Globus pallidus (tissue), 1 donor: ENCODE results near the gene ZEB2.
A peak's percentile ranks its signal among the peaks of the same experiment; 100 is the strongest.

Experiments
- DNase-seq: peaks from one replicate; pipeline ENCODE4 v3.0.0-alpha.2; 2015; ENCODE audit warnings: low spot score

Gene ZEB2

DNA sequence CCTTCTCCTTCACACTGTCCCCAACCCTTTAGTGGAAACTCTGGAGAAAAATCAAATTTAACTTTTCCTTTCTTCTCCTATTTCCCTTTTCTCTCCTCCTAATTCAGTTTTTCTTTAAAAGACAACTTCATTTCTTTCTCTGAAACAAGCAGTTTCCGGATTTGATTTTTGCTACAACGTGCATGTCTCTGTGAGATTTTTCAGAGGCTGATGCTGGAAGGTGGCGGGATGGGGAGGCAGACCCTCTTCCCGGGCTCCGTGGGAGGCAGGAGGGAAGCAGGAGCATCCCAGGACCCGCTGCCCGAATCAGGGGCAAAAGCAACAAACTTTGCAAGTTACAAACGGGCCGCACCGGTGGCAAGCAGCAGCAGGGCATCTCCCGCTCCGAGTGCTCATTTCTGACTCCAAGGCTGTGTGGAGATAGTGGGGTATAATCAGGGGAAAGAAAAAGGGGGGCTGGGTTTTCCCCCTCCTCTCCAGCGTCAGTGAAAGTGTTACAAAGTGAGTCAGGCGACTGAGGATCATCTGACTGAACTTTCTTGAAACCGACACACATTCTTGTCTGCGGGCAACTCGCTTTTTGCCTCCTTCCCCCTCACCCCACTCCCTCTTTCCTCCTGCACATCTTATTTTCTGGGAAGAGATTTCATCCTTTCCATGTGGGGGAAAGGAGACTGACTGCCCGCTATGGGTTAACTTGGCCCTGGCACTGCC lies 6.4 kb downstream of the ZEB2 start:
- DNase-seq, result peak; percentile 85

GRCh38 chr2:144512891-144513351 lies 7.0 kb downstream of the ZEB2 start:
- DNase-seq, result peak; percentile 68

GRCh38 chr2:144512470-144512869 lies 7.4 kb downstream of the ZEB2 start:
- no peak for DNase-seq

DNA sequence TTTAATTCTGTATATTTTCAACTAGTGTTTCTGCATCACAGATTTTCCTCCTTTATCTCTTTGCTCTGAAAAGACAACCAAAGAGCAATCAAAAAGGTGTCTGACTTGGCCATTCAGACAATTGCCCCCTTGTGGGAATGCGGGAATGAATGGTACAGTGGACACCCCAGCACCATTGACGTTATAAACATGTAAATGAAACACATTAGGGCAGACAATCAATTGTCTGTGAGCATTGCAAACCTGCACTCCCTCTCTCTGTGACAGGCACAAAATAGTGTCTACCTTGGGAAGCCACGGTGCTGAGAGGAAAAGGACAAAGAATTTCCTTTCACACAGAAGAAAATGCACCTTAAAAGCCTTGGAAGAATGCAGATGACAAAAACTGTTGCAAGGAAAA lies 8.0 kb downstream of the ZEB2 start:
- DNase-seq, result peak; percentile 94

DNA sequence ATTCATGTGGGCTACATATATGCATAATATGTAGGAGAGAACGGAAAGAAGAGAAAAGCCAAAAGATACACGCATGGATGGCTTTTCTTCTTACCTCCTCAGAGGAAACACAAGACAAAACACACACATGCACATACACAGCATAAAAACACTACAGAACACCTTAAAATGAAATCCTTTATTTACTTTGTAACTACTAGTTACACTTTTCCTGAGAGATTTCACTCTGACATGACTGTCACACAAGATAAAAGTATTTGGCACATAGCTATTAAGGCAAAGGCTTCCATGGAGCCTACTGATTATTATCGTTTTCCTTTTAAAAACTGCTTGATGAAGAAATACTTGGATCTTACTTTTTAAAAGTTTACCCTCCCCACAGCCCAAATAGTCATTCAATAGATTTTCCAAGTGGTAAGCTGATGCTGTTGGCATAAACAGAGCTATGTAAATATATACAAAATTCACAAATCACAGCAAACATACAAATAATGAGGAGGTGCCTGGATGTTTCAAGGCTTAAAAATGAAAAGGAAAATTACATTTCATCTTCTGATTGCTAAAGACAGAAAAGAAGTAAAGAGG lies 8.6 kb downstream of the ZEB2 start:
- peak; percentile 45 for DNase-seq

- peak; percentile 81 for DNase-seq
These were observed 9.5 kb downstream of the ZEB2 start for GRCh38 chr2:144510294-144510991.

DNA sequence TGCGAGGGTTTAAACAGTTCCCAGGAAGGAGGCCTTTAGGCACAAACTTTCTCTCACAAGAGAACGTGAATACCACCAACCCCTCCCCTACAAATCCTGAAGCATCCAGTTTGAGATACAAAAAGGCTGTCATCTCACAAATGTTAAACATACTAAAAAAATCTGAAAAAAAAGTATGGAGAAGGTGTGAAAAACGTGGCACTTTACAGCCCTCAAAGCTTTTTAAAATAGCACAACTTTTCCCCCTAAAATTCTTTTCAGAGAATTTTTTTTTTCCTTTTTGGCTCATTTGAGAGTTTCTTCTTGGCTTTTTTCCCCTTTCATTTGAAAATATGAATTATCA lies 10.1 kb downstream of the ZEB2 start:
- DNase-seq, result no peak

GRCh38 chr2:144509001-144509878 lies 10.7 kb downstream of the ZEB2 start:
- peak; percentile 58 for DNase-seq

- DNase-seq, result peak; percentile 93
These were observed 11.6 kb downstream of the ZEB2 start for GRCh38 chr2:144508172-144508851.

DNA sequence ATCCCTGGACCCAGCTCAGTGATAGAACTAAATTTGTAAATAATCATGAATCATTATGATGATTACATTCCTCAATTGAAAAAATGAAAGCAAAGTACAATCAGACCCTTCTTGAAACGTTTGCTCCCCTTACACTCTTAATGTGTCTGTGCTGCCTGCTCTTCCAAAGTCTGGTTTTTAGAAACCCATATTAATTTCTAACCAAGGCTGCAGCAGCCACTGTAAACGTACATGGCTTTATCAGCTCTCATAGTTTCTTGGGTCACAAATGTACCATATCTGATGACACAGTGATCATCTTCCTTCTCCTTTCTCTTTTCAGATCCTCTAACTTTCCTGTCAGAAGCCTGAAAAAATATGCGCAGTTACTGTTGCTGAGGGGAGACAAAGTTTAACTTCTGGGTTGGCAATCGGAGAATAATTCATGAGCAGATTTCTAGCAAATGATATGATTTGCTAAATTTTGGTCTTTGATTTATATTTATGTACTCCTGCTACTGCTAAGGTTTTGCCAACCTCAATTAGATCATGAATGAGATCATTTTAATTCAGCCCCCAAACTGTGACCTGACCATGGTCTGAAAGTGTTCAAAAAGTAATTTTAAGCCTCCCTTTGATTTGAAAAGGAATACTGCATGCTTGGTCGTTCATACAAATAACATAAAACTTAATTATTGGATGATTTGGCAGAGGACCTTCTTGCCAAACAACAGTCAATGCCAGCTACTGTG lies 12.3 kb downstream of the ZEB2 start:
- DNase-seq, result no peak

- peak; percentile 60 for DNase-seq
These were observed 14.6 kb downstream of the ZEB2 start for GRCh38 chr2:144505245-144505831.

DNA sequence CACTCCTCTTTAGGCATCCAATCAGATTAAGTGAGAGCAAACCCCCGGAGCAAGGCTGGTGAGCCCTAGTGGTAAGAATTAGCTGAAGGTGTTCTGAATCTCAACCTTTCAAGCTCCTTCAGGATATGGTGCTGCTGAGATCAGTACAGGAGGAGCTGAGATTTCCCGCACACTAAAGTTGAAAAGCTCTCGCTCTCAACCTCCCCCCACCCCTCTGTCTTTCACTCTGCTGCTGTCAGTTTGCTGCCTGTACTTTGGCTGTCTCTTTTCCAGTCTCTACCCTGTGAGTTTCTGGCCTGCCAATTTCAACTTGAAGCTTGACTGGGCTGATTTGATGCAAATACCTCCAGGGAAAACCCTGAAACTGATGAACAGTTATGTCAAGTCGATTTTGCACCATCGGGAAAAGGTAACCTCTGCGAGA lies 15.7 kb downstream of the ZEB2 start:
- peak; percentile 70 for DNase-seq

GRCh38 chr2:144503242-144503641 lies 16.7 kb downstream of the ZEB2 start:
- DNase-seq, result peak; percentile 79

- no peak for DNase-seq
These were observed 17.6 kb downstream of the ZEB2 start for GRCh38 chr2:144502369-144502768.

GRCh38 chr2:144501627-144502026 lies 18.3 kb downstream of the ZEB2 start:
- DNase-seq, result no peak

DNA sequence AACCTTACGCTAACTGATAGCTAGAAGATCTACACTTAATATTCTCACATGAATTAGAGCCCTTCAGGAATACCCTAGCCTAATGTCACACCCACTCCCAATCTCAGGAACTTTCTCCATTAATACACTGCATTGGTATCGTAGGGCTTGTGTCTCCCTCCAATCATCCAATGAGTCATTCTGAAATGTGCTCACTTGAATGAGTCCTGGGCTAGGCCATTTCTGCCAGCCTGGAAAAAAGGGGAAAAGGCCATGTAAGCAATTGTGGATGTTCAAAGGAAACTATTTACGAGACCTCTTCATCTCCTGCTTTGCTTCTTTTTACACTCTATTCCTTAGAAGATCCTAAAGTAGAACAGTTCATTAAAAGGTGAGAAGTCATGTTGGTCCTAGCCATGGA lies 18.8 kb downstream of the ZEB2 start:
- DNase-seq, result no peak

- no peak for DNase-seq
These were observed 19.4 kb downstream of the ZEB2 start for GRCh38 chr2:144500563-144500962.

- no peak for DNase-seq
These were observed 21.6 kb downstream of the ZEB2 start for GRCh38 chr2:144498277-144498676.

- peak; percentile 58 for DNase-seq
These were observed 22.8 kb downstream of the ZEB2 start for GRCh38 chr2:144496977-144497598.
